T-helper 2 cell treated with Interferon-gamma antibody and Interleukin-4, amounts not matched to agents 5 μg/mL and 100 μg/mL, for 36 hours (primary cell): ENCODE measurements around the gene RGN.

Source experiments
- DNase-seq: peaks from one replicate; pipeline ENCODE4 v3.0.0; 2021; ENCODE audit warnings: low spot score
- H3K27ac Mint-ChIP-seq: one replicate; pipeline ENCODE4 v1.8.0; 2021; ENCODE audit warnings: mild to moderate bottlenecking, mixed read lengths
- H3K27me3 Mint-ChIP-seq: one replicate; pipeline ENCODE4 v1.8.0; 2021; ENCODE audit warnings: low read depth, mixed read lengths
- H3K36me3 Mint-ChIP-seq: one replicate; pipeline ENCODE4 v1.8.0; 2021; ENCODE audit warnings: low read depth, mixed read lengths
- H3K4me1 Mint-ChIP-seq: one replicate; pipeline ENCODE4 v1.8.0; 2021; ENCODE audit warnings: low read depth, mixed read lengths
- H3K4me3 Mint-ChIP-seq: one replicate; pipeline ENCODE4 v1.8.0; 2022; ENCODE audit warnings: mild to moderate bottlenecking, moderate library complexity, mixed read lengths
- H3K9me3 Mint-ChIP-seq: one replicate; pipeline ENCODE4 v1.8.0; 2021; ENCODE audit warnings: mixed read lengths

RGN gene

GRCh38 chrX:47078129-47079043, at the start of gene RGN:
Gene RGN (plus strand): TSS chrX:47078443. CDS start chrX:47081145, 2,702 bp downstream.
- no peaks in the 10 kb centered on the region for H3K4me1 Mint-ChIP-seq
- no peaks in the 10 kb centered on the region for H3K36me3 Mint-ChIP-seq
- no peaks in the 10 kb centered on the region for H3K27me3 Mint-ChIP-seq
- H3K27ac Mint-ChIP-seq: no peak within 1 kb of the TSS
- no peak within 1 kb of the TSS for H3K4me3 Mint-ChIP-seq
- no peaks in the 10 kb centered on the region for H3K9me3 Mint-ChIP-seq
- no peak for DNase-seq

- Mint-ChIP-seq H3K36me3 (no peaks in the 10 kb centered on the region), H3K9me3 (no peaks in the 10 kb centered on the region), H3K4me3 (no peak overlapping the region), H3K4me1 (no peaks in the 10 kb centered on the region), H3K27me3 (no peaks in the 10 kb centered on the region), H3K27ac (no peak overlapping the region)
- no peak for DNase-seq
Observed at GRCh38 chrX:47030339-47030738, 47.9 kb upstream of the RGN start.

GRCh38 chrX:47047989-47048388, 30.3 kb upstream of the RGN start:
- Mint-ChIP-seq H3K4me1 (no peaks in the 10 kb centered on the region), H3K36me3 (no peaks in the 10 kb centered on the region), H3K9me3 (peaks cover 12% of the 10 kb centered on the region), H3K4me3 (no peak overlapping the region), H3K27ac (no peak overlapping the region), H3K27me3 (no peaks in the 10 kb centered on the region)
- no peak for DNase-seq

GRCh38 chrX:47059142-47059874, 18.9 kb upstream of the RGN start:
- no peaks in the 10 kb centered on the region for H3K36me3 Mint-ChIP-seq
- H3K4me3 Mint-ChIP-seq: no peak overlapping the region
- no peak for DNase-seq
- no peaks in the 10 kb centered on the region for H3K4me1 Mint-ChIP-seq
- H3K27ac Mint-ChIP-seq: no peak overlapping the region
- H3K9me3 Mint-ChIP-seq: no peaks in the 10 kb centered on the region
- H3K27me3 Mint-ChIP-seq: peaks cover 6% of the 10 kb centered on the region

- Mint-ChIP-seq H3K9me3 (no peaks in the 10 kb centered on the region), H3K27ac (no peak overlapping the region), H3K4me3 (no peak overlapping the region), H3K4me1 (no peaks in the 10 kb centered on the region), H3K36me3 (no peaks in the 10 kb centered on the region), H3K27me3 (peaks cover 6% of the 10 kb centered on the region)
- no peak for DNase-seq
Observed at GRCh38 chrX:47060708-47061107, 17.5 kb upstream of the RGN start.

- no peaks in the 10 kb centered on the region for H3K4me1 Mint-ChIP-seq
- H3K27me3 Mint-ChIP-seq: peaks cover 6% of the 10 kb centered on the region
- no peak overlapping the region for H3K27ac Mint-ChIP-seq
- H3K4me3 Mint-ChIP-seq: no peak overlapping the region
- H3K36me3 Mint-ChIP-seq: no peaks in the 10 kb centered on the region
- no peaks in the 10 kb centered on the region for H3K9me3 Mint-ChIP-seq
- DNase-seq: no peak
Observed at GRCh38 chrX:47061238-47061919, 16.9 kb upstream of the RGN start.

- H3K4me1 Mint-ChIP-seq: no peaks in the 10 kb centered on the region
- H3K27ac Mint-ChIP-seq: no peak overlapping the region
- no peak for DNase-seq
- H3K4me3 Mint-ChIP-seq: no peak overlapping the region
- peaks cover 6% of the 10 kb centered on the region for H3K27me3 Mint-ChIP-seq
- H3K36me3 Mint-ChIP-seq: no peaks in the 10 kb centered on the region
- H3K9me3 Mint-ChIP-seq: no peaks in the 10 kb centered on the region
Observed at GRCh38 chrX:47063179-47063578, 15.1 kb upstream of the RGN start.

- Mint-ChIP-seq H3K9me3 (no peaks in the 10 kb centered on the region), H3K27ac (no peak overlapping the region), H3K27me3 (no peaks in the 10 kb centered on the region), H3K36me3 (no peaks in the 10 kb centered on the region), H3K4me3 (no peak overlapping the region), H3K4me1 (no peaks in the 10 kb centered on the region)
- DNase-seq: no peak
Observed at GRCh38 chrX:47068214-47068613, 10.0 kb upstream of the RGN start.

- H3K4me1 Mint-ChIP-seq: no peaks in the 10 kb centered on the region
- no peak overlapping the region for H3K27ac Mint-ChIP-seq
- no peak for DNase-seq
- H3K27me3 Mint-ChIP-seq: no peaks in the 10 kb centered on the region
- no peak overlapping the region for H3K4me3 Mint-ChIP-seq
- no peaks in the 10 kb centered on the region for H3K36me3 Mint-ChIP-seq
- no peaks in the 10 kb centered on the region for H3K9me3 Mint-ChIP-seq
Observed at GRCh38 chrX:47068720-47069119, 9.5 kb upstream of the RGN start.

GRCh38 chrX:47080215-47080914, 2.1 kb downstream of the RGN start:
- no peaks in the 10 kb centered on the region for H3K4me1 Mint-ChIP-seq

GRCh38 chrX:47080915-47081236, 2.6 kb downstream of the RGN start:
- DNase-seq: no peak
- no peaks in the 10 kb centered on the region for H3K9me3 Mint-ChIP-seq
- no peak overlapping the region for H3K27ac Mint-ChIP-seq
- H3K4me3 Mint-ChIP-seq: no peak overlapping the region
- no peaks in the 10 kb centered on the region for H3K4me1 Mint-ChIP-seq
- no peaks in the 10 kb centered on the region for H3K27me3 Mint-ChIP-seq
- H3K36me3 Mint-ChIP-seq: no peaks in the 10 kb centered on the region

More at GRCh38 chrX:47080215-47080914, 2.1 kb downstream of the RGN start:
- Mint-ChIP-seq H3K4me3 (no peak overlapping the region), H3K9me3 (no peaks in the 10 kb centered on the region), H3K36me3 (no peaks in the 10 kb centered on the region), H3K27ac (no peak overlapping the region), H3K27me3 (no peaks in the 10 kb centered on the region)
- DNase-seq: no peak

GRCh38 chrX:47091149-47091775, 13.0 kb downstream of the RGN start:
- H3K27me3 Mint-ChIP-seq: no peaks in the 10 kb centered on the region
- peak overlapping the region; percentile 65 for H3K27ac Mint-ChIP-seq
- H3K4me3 Mint-ChIP-seq: peak overlapping the region; percentile 52
- H3K4me1 Mint-ChIP-seq: peaks cover 8% of the 10 kb centered on the region
- DNase-seq: no peak
- no peaks in the 10 kb centered on the region for H3K9me3 Mint-ChIP-seq
- no peaks in the 10 kb centered on the region for H3K36me3 Mint-ChIP-seq

GRCh38 chrX:47093248-47093647, 15.0 kb downstream of the RGN start:
- Mint-ChIP-seq H3K4me1 (peaks cover 8% of the 10 kb centered on the region), H3K9me3 (no peaks in the 10 kb centered on the region), H3K36me3 (no peaks in the 10 kb centered on the region), H3K27ac (no peak overlapping the region), H3K27me3 (peaks cover 3% of the 10 kb centered on the region), H3K4me3 (no peak overlapping the region)
- no peak for DNase-seq
